ENCODE results near the gene EPHB2. TPM values are rescaled to one million over a fixed set of nuclear protein-coding genes. Genes with fewer than 3 reads are reported as not detected.

Gene EPHB2
- total RNA-seq, 4 donors from 2014 or later = 7.5 to 27.3 (median 23.8) TPM

GRCh38 chr1:22798083-22798482 is 87.4 kb downstream of the EPHB2 start:
- no peak overlapping the region for H3K4me3 ChIP-seq (replicated peaks in 1 of 3)
- no peak overlapping the region for H3K27ac ChIP-seq
- no peaks in the 10 kb centered on the region for H3K9me3 ChIP-seq
- TF ChIP-seq, protein P1, sequence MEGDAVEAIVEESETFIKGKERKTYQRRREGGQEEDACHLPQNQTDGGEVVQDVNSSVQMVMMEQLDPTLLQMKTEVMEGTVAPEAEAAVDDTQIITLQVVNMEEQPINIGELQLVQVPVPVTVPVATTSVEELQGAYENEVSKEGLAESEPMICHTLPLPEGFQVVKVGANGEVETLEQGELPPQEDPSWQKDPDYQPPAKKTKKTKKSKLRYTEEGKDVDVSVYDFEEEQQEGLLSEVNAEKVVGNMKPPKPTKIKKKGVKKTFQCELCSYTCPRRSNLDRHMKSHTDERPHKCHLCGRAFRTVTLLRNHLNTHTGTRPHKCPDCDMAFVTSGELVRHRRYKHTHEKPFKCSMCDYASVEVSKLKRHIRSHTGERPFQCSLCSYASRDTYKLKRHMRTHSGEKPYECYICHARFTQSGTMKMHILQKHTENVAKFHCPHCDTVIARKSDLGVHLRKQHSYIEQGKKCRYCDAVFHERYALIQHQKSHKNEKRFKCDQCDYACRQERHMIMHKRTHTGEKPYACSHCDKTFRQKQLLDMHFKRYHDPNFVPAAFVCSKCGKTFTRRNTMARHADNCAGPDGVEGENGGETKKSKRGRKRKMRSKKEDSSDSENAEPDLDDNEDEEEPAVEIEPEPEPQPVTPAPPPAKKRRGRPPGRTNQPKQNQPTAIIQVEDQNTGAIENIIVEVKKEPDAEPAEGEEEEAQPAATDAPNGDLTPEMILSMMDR (IDR thresholded peaks at IDR 0.05) = no peak
- no peak for TF ChIP-seq POLR2A (IDR thresholded peaks at IDR 0.05)
- no peaks in the 10 kb centered on the region for H3K36me3 ChIP-seq
- intact Hi-C loops (cut with DNase I) = no loop called here
- peaks cover 11% of the 10 kb centered on the region in 2 donors for H3K4me1 ChIP-seq
- DNase-seq = no peak
- no peaks in the 10 kb centered on the region for H3K27me3 ChIP-seq
- 78 to 96% methylated on average over 3 of the region's 3 CpGs for WGBS, 2 donors

- Histone ChIP-seq H3K4me1 (peaks cover 3 to 13% of the 10 kb centered on the region in 2 donors), H3K36me3 (no peaks in the 10 kb centered on the region), H3K27me3 (no peaks in the 10 kb centered on the region), H3K4me3 (replicated peaks in 1 of 3) (no peak overlapping the region), H3K27ac (no peak overlapping the region), H3K9me3 (no peaks in the 10 kb centered on the region)
- TF ChIP-seq, protein P1 (IDR thresholded peaks at IDR 0.05) = no peak
- TF ChIP-seq POLR2A (IDR thresholded peaks at IDR 0.05) = no peak
- intact Hi-C loops (cut with DNase I) = no loop called here
- DNase-seq = no peak
- 80 to 92% methylated on average over 2 to 16 of the region's 16 CpGs for WGBS, 2 donors
These were observed 89.3 kb downstream of the EPHB2 start for GRCh38 chr1:22799971-22800370.

- Histone ChIP-seq H3K4me1 (peaks cover 0 to 15% of the 10 kb centered on the region in 2 donors), H3K9me3 (no peaks in the 10 kb centered on the region), H3K4me3 (replicated peaks in 1 of 3) (no peak overlapping the region), H3K27ac (no peak overlapping the region), H3K27me3 (no peaks in the 10 kb centered on the region), H3K36me3 (no peaks in the 10 kb centered on the region)
- TF ChIP-seq POLR2A (IDR thresholded peaks at IDR 0.05) = no peak
- TF ChIP-seq, protein P1 (IDR thresholded peaks at IDR 0.05) = no peak
- 94 to 95% methylated on average over 8 of the region's 8 CpGs for WGBS, 2 donors
- intact Hi-C loops (cut with DNase I) = no loop called here
- no peak for DNase-seq
These were observed 90.0 kb downstream of the EPHB2 start for GRCh38 chr1:22800629-22801028.

GRCh38 chr1:22801347-22801746 is 90.7 kb downstream of the EPHB2 start:
- Histone ChIP-seq H3K36me3 (no peaks in the 10 kb centered on the region), H3K9me3 (no peaks in the 10 kb centered on the region), H3K4me3 (replicated peaks in 1 of 3) (no peak overlapping the region), H3K27ac (no peak overlapping the region), H3K4me1 (peaks cover 0 to 15% of the 10 kb centered on the region in 2 donors), H3K27me3 (no peaks in the 10 kb centered on the region)
- intact Hi-C loops (cut with DNase I) = no loop called here
- no peak for DNase-seq
- TF ChIP-seq POLR2A (IDR thresholded peaks at IDR 0.05) = no peak
- TF ChIP-seq, protein P1 (IDR thresholded peaks at IDR 0.05) = no peak
- WGBS, 2 donors = 92 to 96% methylated on average over 9 of the region's 9 CpGs

DNA sequence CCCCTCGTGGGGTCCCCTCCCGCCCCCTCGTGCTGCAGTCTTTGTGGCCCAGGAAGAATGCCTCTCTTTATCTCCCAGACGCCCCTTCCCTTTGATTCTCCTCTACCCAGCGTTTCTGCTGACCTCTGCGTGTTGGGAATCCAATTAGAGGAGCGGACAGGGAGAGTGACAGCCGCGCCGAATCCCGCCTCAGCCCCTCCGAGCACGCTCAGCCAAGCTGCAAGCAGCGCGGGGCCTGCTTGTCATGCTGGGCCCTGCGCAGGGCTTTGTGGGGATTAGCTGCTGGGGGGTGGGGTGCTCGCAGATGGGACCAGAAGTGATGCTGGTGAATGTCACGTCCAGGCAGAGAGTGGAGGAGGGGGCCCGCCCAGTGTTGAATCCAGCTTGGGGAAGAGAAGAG is 91.1 kb downstream of the EPHB2 start:
- Histone ChIP-seq H3K27ac (no peak overlapping the region), H3K27me3 (no peaks in the 10 kb centered on the region), H3K9me3 (no peaks in the 10 kb centered on the region), H3K36me3 (no peaks in the 10 kb centered on the region), H3K4me3 (replicated peaks in 1 of 3) (no peak overlapping the region), H3K4me1 (peaks cover 0 to 15% of the 10 kb centered on the region in 2 donors)
- TF ChIP-seq, protein P1 (IDR thresholded peaks at IDR 0.05) = no peak
- DNase-seq = no peak
- intact Hi-C loops (cut with DNase I) = no loop called here
- 82 to 85% methylated on average over 17 to 19 of the region's 19 CpGs for WGBS, 2 donors
